ENCODE results near the gene GPATCH8.

GRCh38 chr17:44469676-44470075 lies 33.5 kb downstream of the GPATCH8 start:
- no peak for TF ChIP-seq CTCF (conservative IDR thresholded peaks at IDR 0.05)
- no peak for TF ChIP-seq EZH2 (IDR thresholded peaks at IDR 0.05; ENCODE audit: low read depth)
